Right atrium auricular region (tissue), 2 donors: Measurements from ENCODE around the gene TLCD2. TPM values are rescaled to one million over a fixed set of nuclear protein-coding genes. Genes with fewer than 3 reads are reported as not detected.

Experiments used
- microRNA counts, 2 donors: library from miRNA; unstranded; fragments of <30 nt; microRNA quantifications; one replicate each; lab custom pipeline; 2016 to 2017
- total RNA-seq, 2 donors: library from RNA; depleted of rRNA; stranded (reverse); fragments of >200 nt; gene quantifications; one replicate each; pipeline ENCODE4 v1.1.0, GENCODE V29; 2016

Gene TLCD2
- total RNA-seq, 2 donors from 2014 or later, result 1.1 to 3.7 TPM

MicroRNAs encoded within 50 kb of the gene (microRNA counts, 767-probe panel; counts per million panel counts)
- microRNA hsa-miR-22-3p (lab: Ali Mortazavi, UCI), result 3,975 to 7,927 counts per million in 2 donors

Other genes with a start within 250 kb of the TLCD2 start
- gene MYO1C, start 217.7 kb downstream of the TLCD2 start, total RNA-seq, result 100 to 1,000 TPM in 1 of 2 donors, 10 to 100 TPM in 1; 83.6 to 161 TPM
- 10 to 100 TPM; 64.9 to 78.1 TPM for gene INPP5K, start 193.8 kb downstream of the TLCD2 start, total RNA-seq
- gene PITPNA, start 147.6 kb downstream of the TLCD2 start, total RNA-seq, result 10 to 100 TPM; 35.1 to 39.6 TPM
- 1 to 10 TPM; 3.6 to 9.8 TPM for gene SLC43A2, start 81.5 kb downstream of the TLCD2 start, total RNA-seq
- gene SCARF1, start 64.6 kb downstream of the TLCD2 start, total RNA-seq, result 10 to 100 TPM in 1 of 2 donors, 1 to 10 TPM in 1; 8.6 to 14.8 TPM
- 10 to 100 TPM; 38.6 to 60.7 TPM for gene RILP, start 60.5 kb downstream of the TLCD2 start, total RNA-seq
- 100 to 1,000 TPM in 1 of 2 donors, 10 to 100 TPM in 1; 90.1 to 144 TPM for gene PRPF8, start 25.5 kb downstream of the TLCD2 start, total RNA-seq
- 10 to 100 TPM; 10.9 to 17.9 TPM for gene WDR81, start 14.3 kb upstream of the TLCD2 start, total RNA-seq
- gene SERPINF2, start 32.5 kb upstream of the TLCD2 start, total RNA-seq, result 1 to 10 TPM; 1.0 to 1.5 TPM
- 100 to 1,000 TPM; 348 to 498 TPM for gene SERPINF1, start 51.7 kb upstream of the TLCD2 start, total RNA-seq
- 1 to 10 TPM; 6.2 to 7.1 TPM for gene SMYD4, start 119.5 kb upstream of the TLCD2 start, total RNA-seq
- 10 to 100 TPM; 20.9 to 26.9 TPM for gene RPA1, start 119.6 kb upstream of the TLCD2 start, total RNA-seq